PFSK-1 (cell line): ENCODE measurements around the gene TRIP10.

Source experiments
- POLR2AphosphoS5 ChIP-seq: IDR thresholded peaks from 2 replicates; pipeline ENCODE4 v1.6.1; 2012; ENCODE audit warnings: low read depth, mild to moderate bottlenecking, control low read depth, low read length, moderate library complexity
- SIN3A ChIP-seq: IDR thresholded peaks from 2 replicates; pipeline ENCODE4 v1.6.1; 2012; ENCODE audit warnings: mild to moderate bottlenecking, low read length, moderate library complexity, borderline replicate concordance; ENCODE audit not compliant: insufficient read depth
- TAF1 ChIP-seq: IDR thresholded peaks from 2 replicates; pipeline ENCODE4 v1.6.1; 2012; ENCODE audit warnings: low read length, control low read depth, borderline replicate concordance; ENCODE audit not compliant: insufficient read depth
- TF ChIP-seq, protein P1 (sequence below), 2 experiments: IDR thresholded peaks; 2 replicates each; pipeline versions ENCODE4 v1.6.1 to v1.8.0; 2011 to 2012; ENCODE audit warnings: low read depth in 2 of 2, low read length in 2 of 2, control low read depth in 1 of 2, inconsistent platforms in 1 of 2, mild to moderate bottlenecking in 1 of 2, moderate library complexity in 1 of 2; ENCODE audit not compliant: insufficient read depth in 1 of 2

GRCh38 chr19:6723108-6723618, 16.3 kb upstream of the TRIP10 start:
- TF ChIP-seq, protein P1, sequence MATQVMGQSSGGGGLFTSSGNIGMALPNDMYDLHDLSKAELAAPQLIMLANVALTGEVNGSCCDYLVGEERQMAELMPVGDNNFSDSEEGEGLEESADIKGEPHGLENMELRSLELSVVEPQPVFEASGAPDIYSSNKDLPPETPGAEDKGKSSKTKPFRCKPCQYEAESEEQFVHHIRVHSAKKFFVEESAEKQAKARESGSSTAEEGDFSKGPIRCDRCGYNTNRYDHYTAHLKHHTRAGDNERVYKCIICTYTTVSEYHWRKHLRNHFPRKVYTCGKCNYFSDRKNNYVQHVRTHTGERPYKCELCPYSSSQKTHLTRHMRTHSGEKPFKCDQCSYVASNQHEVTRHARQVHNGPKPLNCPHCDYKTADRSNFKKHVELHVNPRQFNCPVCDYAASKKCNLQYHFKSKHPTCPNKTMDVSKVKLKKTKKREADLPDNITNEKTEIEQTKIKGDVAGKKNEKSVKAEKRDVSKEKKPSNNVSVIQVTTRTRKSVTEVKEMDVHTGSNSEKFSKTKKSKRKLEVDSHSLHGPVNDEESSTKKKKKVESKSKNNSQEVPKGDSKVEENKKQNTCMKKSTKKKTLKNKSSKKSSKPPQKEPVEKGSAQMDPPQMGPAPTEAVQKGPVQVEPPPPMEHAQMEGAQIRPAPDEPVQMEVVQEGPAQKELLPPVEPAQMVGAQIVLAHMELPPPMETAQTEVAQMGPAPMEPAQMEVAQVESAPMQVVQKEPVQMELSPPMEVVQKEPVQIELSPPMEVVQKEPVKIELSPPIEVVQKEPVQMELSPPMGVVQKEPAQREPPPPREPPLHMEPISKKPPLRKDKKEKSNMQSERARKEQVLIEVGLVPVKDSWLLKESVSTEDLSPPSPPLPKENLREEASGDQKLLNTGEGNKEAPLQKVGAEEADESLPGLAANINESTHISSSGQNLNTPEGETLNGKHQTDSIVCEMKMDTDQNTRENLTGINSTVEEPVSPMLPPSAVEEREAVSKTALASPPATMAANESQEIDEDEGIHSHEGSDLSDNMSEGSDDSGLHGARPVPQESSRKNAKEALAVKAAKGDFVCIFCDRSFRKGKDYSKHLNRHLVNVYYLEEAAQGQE (IDR thresholded peaks at IDR 0.05; ENCODE audit: insufficient read depth in 1 of 2, low read depth in 2 of 2, low read length in 2 of 2) = no peak
- TF ChIP-seq TAF1 = no peak
- TF ChIP-seq POLR2AphosphoS5 = no peak
- TF ChIP-seq SIN3A = no peak
